Measurements from ENCODE around the gene ZNF396.

The ZNF396 gene

GRCh38 chr18:35413163-35413511 lies 36.0 kb upstream of the ZNF396 start:
- Histone ChIP-seq H3K4me1 (ENCODE audit: insufficient read depth, low read length) (no peaks in the 10 kb centered on the region), H3K4me2 (ENCODE audit: insufficient read depth, low read length) (no peak overlapping the region), H3K9ac (ENCODE audit: low read depth, low read length) (no peak overlapping the region), H4K20me1 (ENCODE audit: insufficient read depth, low read length) (no peaks in the 10 kb centered on the region), H2AFZ (ENCODE audit: low read depth, low read length) (no peak overlapping the region), H3K27me3 (ENCODE audit: insufficient read depth, low read length, poor library complexity) (peaks cover 5% of the 10 kb centered on the region), H3K4me3 (ENCODE audit: low read depth in 1 of 2, low read length in 2 of 2) (no peak overlapping the region), H3K27ac (ENCODE audit: low read length) (no peak overlapping the region), H3K9me3 (ENCODE audit: insufficient read depth, low read length, severe bottlenecking) (no peaks in the 10 kb centered on the region), H3K36me3 (ENCODE audit: insufficient read depth, low read length) (no peaks in the 10 kb centered on the region), H3K79me2 (ENCODE audit: insufficient read depth, low read length) (no peaks in the 10 kb centered on the region)
- DNase-seq: no peak
- TF ChIP-seq EZH2 (IDR thresholded peaks at IDR 0.05; ENCODE audit: borderline replicate concordance, low read depth, low read length, severe bottlenecking): no peak
- TF ChIP-seq, protein P1, sequence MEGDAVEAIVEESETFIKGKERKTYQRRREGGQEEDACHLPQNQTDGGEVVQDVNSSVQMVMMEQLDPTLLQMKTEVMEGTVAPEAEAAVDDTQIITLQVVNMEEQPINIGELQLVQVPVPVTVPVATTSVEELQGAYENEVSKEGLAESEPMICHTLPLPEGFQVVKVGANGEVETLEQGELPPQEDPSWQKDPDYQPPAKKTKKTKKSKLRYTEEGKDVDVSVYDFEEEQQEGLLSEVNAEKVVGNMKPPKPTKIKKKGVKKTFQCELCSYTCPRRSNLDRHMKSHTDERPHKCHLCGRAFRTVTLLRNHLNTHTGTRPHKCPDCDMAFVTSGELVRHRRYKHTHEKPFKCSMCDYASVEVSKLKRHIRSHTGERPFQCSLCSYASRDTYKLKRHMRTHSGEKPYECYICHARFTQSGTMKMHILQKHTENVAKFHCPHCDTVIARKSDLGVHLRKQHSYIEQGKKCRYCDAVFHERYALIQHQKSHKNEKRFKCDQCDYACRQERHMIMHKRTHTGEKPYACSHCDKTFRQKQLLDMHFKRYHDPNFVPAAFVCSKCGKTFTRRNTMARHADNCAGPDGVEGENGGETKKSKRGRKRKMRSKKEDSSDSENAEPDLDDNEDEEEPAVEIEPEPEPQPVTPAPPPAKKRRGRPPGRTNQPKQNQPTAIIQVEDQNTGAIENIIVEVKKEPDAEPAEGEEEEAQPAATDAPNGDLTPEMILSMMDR (IDR thresholded peaks at IDR 0.05; ENCODE audit: borderline replicate concordance, extremely low read depth, low read length, poor library complexity, severe bottlenecking): no peak
- ATAC-seq (ENCODE audit: insufficient read depth, low read depth): no peak

DNA sequence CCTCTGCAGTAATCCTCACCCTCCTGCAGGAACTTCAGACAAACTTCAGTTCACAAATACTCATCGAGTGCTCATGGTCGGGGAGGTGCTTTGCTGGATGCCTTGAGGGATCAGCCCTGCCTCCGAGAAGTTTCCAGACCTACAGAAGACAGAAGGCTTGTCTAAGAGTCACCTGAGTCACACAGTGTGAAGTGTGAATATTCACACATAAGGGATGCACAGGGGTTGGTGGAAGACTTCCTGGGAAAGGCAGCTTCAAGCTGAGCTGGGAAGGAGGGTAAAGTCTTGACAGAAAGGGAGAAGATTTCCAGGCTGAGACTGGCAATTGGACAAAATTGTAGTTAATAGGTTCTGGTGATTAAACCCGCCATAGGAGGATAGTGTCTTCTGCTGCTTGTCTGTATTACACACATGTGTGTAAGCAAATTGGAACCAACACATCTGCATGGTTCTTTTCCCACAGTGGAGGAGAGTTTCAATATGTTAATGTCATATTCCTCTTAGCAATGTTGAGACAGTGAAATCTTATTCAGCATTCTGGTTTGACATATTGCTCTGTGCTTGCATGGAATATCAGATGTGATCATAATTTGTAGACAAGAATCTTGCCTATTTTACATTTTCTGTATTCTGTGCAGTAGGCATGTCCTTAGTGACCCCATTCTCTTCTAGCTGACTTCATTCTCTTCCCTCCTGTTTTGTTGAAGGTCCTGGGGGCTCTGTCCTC lies 34.7 kb upstream of the ZNF396 start:
- Histone ChIP-seq H3K36me3 (ENCODE audit: insufficient read depth, low read length) (no peaks in the 10 kb centered on the region), H3K4me3 (ENCODE audit: low read depth in 1 of 2, low read length in 2 of 2) (no peak overlapping the region), H3K27ac (ENCODE audit: low read length) (no peak overlapping the region), H3K9ac (ENCODE audit: low read depth, low read length) (no peak overlapping the region), H4K20me1 (ENCODE audit: insufficient read depth, low read length) (no peaks in the 10 kb centered on the region), H3K4me1 (ENCODE audit: insufficient read depth, low read length) (no peaks in the 10 kb centered on the region), H3K27me3 (ENCODE audit: insufficient read depth, low read length, poor library complexity) (peaks cover 5% of the 10 kb centered on the region), H2AFZ (ENCODE audit: low read depth, low read length) (0 out of 2 replicates have a peak overlapping the region, but pooled peaks have one; percentile 20), H3K4me2 (ENCODE audit: insufficient read depth, low read length) (no peak overlapping the region), H3K79me2 (ENCODE audit: insufficient read depth, low read length) (no peaks in the 10 kb centered on the region), H3K9me3 (ENCODE audit: insufficient read depth, low read length, severe bottlenecking) (no peaks in the 10 kb centered on the region)
- DNase-seq (no peak), ATAC-seq (ENCODE audit: insufficient read depth, low read depth) (no peak)
- TF ChIP-seq, protein P1 (IDR thresholded peaks at IDR 0.05; ENCODE audit: borderline replicate concordance, extremely low read depth, low read length, poor library complexity, severe bottlenecking): no peak
- no peak for TF ChIP-seq EZH2 (IDR thresholded peaks at IDR 0.05; ENCODE audit: borderline replicate concordance, low read depth, low read length, severe bottlenecking)

DNA sequence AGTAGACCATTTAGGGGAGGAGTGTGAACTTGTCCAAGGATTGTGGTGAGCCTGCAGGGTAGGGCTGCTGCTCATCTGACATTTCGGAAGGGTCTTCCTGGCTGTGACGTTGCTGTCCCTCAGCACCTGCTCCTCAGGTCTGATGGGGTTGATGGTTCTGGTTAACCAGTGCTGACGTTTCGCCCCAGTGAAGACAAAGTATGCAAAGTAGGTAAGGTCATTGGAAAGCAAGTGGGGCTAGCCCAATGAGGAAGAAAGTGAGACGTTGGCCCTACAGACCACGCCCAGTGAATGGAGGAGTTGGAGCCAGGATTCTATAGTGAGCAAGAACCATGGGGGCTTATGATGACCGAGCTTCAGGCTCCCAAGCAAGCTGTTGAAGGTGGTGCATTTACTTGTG lies 33.4 kb upstream of the ZNF396 start:
- no peak for ATAC-seq (ENCODE audit: insufficient read depth, low read depth)

More for the DNA sequence above, 33.4 kb upstream of the ZNF396 start:
- H2AFZ ChIP-seq (ENCODE audit: low read depth, low read length): no peak overlapping the region
- no peaks in the 10 kb centered on the region for H3K4me1 ChIP-seq (ENCODE audit: insufficient read depth, low read length)
- H3K4me2 ChIP-seq (ENCODE audit: insufficient read depth, low read length): no peak overlapping the region
- H3K9me3 ChIP-seq (ENCODE audit: insufficient read depth, low read length, severe bottlenecking): no peaks in the 10 kb centered on the region
- no peak for TF ChIP-seq EZH2 (IDR thresholded peaks at IDR 0.05; ENCODE audit: borderline replicate concordance, low read depth, low read length, severe bottlenecking)
- TF ChIP-seq, protein P1 (IDR thresholded peaks at IDR 0.05; ENCODE audit: borderline replicate concordance, extremely low read depth, low read length, poor library complexity, severe bottlenecking): no peak
- no peak for DNase-seq
- H4K20me1 ChIP-seq (ENCODE audit: insufficient read depth, low read length): no peaks in the 10 kb centered on the region
- peaks cover 5% of the 10 kb centered on the region for H3K27me3 ChIP-seq (ENCODE audit: insufficient read depth, low read length, poor library complexity)
- no peak overlapping the region for H3K27ac ChIP-seq (ENCODE audit: low read length)
- no peak overlapping the region for H3K4me3 ChIP-seq (ENCODE audit: low read depth in 1 of 2, low read length in 2 of 2)
- no peaks in the 10 kb centered on the region for H3K79me2 ChIP-seq (ENCODE audit: insufficient read depth, low read length)
- no peak overlapping the region for H3K9ac ChIP-seq (ENCODE audit: low read depth, low read length)
- H3K36me3 ChIP-seq (ENCODE audit: insufficient read depth, low read length): no peaks in the 10 kb centered on the region

All from DND-41 (cell line).